ENCODE results near the gene HSPBAP1.

HSPBAP1 gene

GRCh38 chr3:122797291-122797690 is 3.7 kb upstream of the HSPBAP1 start:
- TF ChIP-seq CTCF (IDR thresholded peaks at IDR 0.05; ENCODE audit: low read depth, low read length), result no peak
- no peak for DNase-seq (ENCODE audit: extremely low read depth, low read depth)

DNA sequence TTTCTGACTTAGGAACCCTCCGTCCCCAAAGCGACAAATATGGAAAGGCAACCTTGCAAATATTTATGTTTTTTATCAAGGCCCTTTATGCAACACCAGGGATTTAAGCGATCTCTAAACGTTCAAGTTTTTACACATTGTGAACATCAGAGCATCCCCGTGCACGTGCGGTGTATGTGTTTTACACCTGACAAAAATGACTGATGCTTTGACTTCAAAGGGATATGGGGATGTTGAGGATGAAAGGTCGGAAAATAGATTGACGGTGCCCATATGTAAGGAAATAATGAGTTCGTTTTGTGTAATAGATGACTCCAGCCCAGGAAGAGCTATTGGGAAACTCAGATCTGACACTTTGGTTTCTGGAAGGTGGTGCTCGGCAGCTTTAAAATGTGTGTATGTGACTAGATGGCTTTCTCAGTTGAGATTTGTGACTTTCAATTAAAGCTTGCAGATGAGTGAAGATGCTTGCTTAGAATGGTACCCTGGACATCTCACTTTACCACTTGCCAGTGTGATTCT is 2.1 kb upstream of the HSPBAP1 start:
- TF ChIP-seq CTCF (IDR thresholded peaks at IDR 0.05; ENCODE audit: low read depth, low read length), result no peak
- DNase-seq (ENCODE audit: extremely low read depth, low read depth), result no peak

DNA sequence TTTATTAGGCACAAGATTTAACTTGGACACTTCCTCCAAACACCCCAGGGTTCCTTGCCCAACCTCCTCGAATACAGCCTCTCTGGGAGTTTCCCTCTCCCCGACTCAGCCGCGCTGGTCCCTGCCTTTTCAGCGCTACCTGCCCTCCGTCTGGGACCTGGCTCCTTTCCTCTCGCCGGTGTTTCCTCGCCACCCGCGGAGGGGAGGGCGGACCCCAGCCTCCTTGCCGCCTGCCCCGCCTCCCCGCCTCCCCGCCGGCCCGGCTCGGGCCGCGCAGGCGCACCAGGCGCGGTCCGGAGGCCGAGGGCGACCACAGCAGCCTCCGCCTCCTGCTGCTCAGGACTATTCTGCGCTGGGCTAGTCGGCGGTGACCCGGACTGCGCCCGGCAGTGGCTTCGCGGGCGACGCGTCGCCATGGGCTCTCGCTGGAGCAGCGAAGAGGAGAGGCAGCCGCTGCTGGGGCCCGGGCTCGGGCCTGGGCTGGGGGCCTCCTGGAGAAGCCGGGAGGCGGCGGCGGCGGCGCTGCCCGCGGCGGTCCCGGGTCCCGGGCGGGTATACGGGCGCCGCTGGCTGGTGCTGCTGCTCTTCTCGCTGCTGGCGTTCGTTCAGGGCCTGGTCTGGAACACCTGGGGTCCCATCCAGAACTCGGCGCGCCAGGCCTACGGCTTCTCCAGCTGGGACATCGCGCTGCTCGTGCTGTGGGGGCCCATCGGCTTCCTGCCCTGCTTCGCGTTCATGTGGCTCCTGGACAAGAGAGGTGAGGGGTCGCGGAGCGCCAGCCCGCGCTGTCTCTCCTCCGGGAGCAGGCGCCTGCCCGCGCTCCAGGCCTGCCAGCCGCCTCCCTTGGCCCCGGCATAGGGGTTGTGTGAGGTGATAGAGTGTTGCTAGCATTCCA is 1.4 kb upstream of the HSPBAP1 start, which contains the start of gene SLC49A4:
Gene SLC49A4, plus strand, starts transcription at position 291 of the 895 bp plus-strand sequence. Its CDS starts 124 bp downstream, at position 415.
- DNase-seq (ENCODE audit: extremely low read depth, low read depth), result no peak
- no peak for TF ChIP-seq CTCF (IDR thresholded peaks at IDR 0.05; ENCODE audit: low read depth, low read length)

DNA sequence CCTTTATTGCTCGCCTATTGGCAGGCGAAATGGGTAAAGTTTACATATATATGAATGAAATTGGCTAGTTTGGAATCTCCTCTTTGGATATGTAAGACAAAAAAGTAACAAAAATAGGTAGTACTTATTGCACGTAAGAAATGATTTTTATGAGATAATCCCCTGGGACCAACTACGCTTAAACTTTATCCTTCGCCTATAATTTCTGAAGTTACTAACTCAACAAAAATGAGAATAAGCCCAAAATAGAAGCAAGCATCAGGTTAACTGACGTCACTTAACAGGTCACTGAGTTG is 800 bp upstream of the HSPBAP1 start:
- no peak for TF ChIP-seq CTCF (IDR thresholded peaks at IDR 0.05; ENCODE audit: low read depth, low read length)
- no peak for DNase-seq (ENCODE audit: extremely low read depth, low read depth)

DNA sequence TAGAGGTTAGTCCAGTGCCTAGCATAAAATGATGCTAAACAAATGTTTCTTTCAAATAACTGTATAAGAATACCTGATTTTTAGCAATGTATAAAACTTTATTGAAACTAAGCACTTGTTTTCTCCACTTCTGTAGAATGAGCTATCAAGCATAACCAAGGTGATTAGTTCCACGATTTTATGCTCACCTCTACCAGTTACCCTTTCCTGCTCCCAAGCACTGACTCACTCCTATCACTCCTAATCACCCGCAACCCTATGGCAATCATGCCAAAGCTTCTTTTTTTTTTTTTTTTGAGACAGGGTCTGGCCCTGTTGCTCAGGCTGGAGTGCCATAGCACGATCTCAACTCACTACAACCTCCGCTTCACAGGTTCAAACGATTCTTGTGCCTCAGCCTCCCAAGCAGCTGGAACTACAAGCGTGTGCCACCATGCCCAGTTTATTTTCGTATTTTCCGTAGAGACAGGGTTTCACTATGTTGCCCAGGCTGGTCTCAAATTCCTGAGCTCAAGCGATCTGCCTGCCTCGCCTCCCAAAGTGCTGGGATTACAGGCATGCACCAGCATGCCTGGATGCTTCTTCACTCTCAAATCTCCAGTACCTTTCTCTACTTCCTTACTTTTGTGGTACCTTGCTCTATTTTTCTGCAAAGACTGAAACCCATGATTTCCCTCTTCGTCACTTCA is 3.9 kb downstream of the HSPBAP1 start:
- no peak for TF ChIP-seq CTCF (IDR thresholded peaks at IDR 0.05; ENCODE audit: low read depth, low read length)
- DNase-seq (ENCODE audit: extremely low read depth, low read depth), result no peak

- no peak for TF ChIP-seq CTCF (IDR thresholded peaks at IDR 0.05; ENCODE audit: low read depth, low read length)
- no peak for DNase-seq (ENCODE audit: extremely low read depth, low read depth)
Observed at GRCh38 chr3:122787872-122788271, 5.8 kb downstream of the HSPBAP1 start.

- DNase-seq (ENCODE audit: extremely low read depth, low read depth), result no peak
- no peak for TF ChIP-seq CTCF (IDR thresholded peaks at IDR 0.05; ENCODE audit: low read depth, low read length)
Observed at GRCh38 chr3:122786066-122786465, 7.6 kb downstream of the HSPBAP1 start.
